HG02852 (cell line): ENCODE data around the gene GDF15.
"Not testable (repeated sequence)": the region's sequence is repeated elsewhere in the genome, so short reads cannot be mapped to it uniquely, and the experiment has no call there.

Source experiments
- ATAC-seq: cut with Tn5 transposase; IDR thresholded peaks from one replicate; pipeline ENCODE4 v1.9.1; 2021; ENCODE audit warnings: mild to moderate bottlenecking, moderate library complexity; ENCODE audit not compliant: unreplicated experiment

GDF15 gene

DNA sequence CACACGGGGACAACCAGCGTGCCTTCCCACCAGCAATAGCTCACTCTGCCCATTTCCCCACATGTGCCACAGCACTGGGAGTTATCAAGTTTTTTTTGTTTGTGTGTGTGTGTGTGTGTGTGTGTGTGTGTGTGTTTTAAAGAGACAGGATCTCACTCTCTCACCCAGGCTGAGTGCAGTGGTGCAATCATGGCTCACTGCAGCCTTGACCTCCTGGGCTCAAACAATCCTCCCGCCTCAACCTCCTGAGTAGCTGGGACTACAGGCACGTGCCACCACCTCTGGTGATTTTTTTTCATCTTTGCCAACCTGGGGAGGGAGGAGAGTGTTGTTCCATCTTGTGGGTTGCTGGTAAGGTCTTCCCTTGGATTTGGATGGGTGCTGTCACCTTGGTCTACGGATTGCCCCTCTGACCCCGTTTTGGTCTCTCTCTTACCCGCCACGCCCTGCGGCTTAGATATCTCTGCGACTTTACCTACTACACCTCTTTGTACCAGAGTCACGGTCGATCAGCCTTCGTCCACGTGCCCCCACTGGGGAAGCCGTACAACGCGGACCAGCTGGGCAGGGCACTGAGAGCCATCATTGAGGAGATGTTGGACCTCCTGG lies 22.9 kb upstream of the GDF15 start:
- no peak for ATAC-seq

DNA sequence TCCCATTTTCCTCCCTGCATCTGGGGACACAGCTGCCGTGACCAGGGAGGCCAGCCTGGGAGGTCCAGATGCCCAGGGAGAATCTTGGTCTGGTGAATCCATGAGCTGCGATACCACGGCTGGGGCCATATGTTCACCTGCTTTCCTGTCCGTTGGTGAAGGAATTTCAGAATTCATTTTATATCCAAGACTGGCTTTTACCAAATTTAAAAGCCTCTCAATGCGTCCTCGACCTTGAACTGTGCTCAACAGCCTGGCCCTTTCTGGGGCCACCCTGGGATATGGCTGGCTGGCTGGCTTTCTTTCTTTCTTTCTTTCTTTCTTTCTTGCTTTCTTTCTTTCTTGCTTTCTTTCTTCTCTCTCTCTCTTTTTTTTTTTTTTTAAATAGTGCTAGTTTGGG lies 22.2 kb upstream of the GDF15 start:
- no peak for ATAC-seq

DNA sequence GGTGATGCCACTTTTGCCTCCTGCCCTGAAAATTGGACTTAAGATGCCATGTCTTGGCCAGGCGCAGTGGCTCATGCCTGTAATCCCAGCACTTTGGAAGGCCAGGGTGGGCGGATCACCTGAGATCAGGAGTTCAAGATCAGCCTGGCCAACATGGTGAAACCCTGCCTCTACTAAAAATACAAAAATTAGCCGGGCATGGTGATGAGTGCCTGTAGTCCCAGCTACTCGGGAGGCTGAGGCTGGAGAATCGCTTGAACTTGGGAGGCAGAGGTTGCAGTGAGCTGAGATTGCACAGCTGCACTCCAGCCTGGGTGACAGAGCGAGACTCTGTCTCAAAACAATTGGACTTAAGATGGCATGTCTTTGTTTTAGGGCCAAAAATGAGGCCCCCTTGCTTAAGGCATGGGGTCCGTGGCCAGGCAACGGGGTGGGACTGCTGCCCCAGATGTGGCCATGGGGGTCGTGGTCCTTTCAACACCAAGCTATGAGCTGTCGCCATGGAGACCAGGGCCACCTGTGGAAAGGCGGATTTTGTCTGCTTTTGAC lies 21.6 kb upstream of the GDF15 start:
- not testable (repeated sequence) for ATAC-seq

DNA sequence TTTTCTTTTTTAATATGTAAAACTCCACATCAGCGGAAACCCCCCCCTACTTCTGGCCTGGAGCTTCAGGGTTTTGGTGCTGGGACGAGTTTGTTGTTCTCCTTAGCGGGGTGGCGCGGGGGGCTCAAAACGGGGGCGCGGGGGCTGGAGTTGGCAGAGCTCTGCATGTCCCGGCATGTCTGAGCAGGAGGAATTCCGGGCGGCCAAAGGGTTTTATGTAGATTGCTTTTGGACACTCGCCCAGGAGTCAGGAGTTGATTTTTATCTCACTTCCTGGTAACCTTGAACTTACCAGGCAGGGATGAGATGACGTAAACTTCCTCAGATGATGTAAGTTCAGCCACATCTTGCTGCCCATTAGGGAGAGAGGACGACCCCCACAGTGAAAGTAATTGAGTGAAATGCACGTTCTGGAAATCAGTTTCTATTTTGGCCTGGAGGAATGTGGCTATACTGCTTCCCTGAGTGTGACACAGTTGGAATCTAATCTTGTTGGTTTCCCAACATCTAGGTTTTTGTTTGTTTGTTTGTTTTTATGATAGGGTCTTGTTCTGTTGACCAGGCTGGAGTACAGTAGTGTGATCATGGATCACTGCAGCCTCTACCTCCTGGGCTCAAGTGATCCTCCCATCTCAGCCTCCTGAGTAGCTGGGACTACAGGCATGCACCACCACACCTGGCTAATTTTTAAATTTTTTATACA lies 21.0 kb upstream of the GDF15 start:
- no peak for ATAC-seq

DNA sequence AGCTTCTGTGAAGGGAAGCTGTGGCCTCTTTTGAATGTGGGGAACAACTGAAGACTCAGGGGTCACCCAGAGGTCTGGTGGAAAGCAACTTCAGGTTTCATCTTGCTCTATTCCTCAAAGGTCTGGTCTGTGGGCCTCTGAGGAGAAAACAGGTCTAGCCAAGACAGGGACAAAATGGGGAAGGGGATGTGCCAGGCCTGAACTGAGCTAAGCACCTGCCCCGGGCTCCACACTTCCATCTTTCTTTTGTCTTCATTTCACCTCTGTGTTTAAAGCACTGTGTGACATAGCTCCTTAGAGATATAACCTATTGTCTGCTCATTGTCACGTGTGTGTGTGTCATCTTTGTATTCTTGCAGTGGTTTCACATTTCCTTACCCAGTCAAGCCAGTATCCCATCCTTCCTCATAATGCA lies 19.9 kb upstream of the GDF15 start:
- no peak for ATAC-seq

DNA sequence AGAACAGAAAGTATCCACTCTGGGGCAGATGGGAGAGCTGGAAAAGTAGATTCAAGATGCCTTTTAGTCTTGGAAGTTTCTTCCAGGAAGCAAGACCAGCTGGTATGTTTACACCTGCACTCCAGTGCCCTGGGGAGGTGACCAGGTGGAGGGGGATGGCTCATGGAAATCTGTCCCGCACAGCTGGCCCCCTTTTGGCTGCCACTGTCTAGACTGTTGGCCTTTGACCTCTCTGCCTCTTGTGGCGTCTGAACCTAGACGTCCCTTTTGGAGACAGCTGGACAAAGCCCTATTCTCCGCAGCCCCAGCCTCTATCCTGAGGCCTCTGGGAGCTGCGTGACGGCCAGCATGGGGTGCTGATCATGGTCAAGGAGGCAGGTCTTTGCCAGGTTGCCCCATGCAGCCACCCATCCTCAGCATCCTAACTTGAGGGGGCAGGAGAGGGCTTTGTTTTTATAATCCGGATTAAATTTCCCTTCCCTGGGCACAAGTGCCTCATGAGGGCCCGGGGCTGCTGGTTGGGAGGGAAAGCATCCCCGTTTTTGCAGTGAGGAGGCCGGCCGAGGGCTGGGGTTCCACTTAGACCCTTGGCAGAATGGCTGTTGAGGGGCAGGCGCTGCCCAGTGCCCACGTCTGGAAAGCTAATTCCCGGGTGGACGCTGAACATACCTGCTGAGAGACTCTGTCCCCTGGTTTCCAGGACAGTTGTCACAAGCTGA lies 17.3 kb upstream of the GDF15 start:
- ATAC-seq = no peak

DNA sequence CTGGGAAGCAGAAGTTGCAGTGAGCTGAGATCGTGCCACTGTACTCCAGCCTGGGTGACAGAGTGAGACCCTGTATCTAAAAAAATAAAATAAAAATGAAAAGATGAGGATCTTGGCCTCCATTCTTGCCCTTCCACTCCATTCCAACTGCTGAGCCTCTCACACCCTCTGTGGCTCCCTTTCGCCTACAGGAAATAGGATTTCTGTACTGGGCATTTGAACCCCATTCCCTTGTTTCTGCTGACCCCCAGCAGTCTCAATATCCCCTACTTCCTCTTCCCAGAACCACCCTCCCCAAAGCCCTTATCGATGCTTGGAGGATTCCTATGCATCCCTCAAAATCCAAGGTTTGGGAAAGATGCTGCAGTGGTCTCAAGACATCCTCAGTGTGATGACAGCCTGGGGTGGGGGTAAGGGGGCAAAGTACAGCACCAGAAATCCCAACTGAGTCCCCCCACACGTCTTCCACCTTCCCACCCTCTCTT lies 12.5 kb upstream of the GDF15 start:
- ATAC-seq = no peak

DNA sequence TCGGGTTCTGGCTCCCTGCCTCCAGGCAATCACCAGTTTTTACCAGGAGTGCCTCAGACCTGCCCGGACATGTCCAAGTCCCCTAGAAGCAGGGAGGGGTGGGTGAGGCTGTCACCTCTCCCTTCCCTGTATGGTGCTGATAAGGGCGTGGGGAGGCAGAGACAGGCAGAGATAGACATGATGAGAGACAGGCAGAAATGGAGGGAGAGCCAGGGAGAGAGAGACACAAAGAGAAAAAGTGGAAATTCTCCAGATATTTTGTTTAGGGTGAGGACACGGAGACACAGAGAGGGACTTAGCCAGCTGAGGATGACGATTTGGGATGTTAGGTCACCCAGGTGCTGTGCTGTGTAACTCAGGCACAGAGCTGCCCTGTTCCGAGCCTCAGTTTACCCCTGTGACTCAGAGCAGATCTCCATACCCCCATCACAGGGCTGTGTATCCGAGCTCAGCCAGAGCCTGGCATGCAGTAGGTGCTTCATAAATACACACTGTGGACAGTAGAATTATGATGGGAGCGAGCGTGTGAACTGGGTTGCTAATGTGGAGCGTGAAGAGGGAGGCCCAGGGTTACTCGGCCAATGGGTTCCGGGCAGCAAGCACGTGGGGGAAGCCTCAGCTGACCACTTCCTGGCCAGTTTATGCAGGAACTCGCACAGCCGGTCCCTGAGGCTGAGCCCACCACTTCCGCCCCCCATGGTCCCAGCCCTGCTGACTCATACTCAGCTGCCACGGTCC lies 11.9 kb upstream of the GDF15 start:
- peak; percentile 77 for ATAC-seq

DNA sequence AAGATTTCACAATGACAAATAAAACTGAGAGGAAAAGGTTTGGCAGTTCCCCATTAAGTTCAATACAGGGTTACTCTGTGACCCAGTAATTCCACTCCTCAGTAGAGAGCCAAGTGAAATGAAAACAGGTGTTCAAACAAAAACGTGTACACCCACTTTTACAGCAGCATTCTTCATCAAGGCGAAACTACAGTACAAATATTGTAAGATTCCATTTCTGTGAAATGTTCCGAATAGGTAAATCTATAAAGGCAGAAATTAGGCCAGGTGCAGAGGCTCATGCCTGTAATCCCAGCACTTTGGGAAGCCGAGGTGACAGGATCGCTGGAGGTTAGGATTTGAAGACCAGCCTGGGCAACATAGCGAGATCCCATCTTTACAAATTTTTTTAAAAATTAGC lies 8.9 kb upstream of the GDF15 start:
- ATAC-seq = no peak

DNA sequence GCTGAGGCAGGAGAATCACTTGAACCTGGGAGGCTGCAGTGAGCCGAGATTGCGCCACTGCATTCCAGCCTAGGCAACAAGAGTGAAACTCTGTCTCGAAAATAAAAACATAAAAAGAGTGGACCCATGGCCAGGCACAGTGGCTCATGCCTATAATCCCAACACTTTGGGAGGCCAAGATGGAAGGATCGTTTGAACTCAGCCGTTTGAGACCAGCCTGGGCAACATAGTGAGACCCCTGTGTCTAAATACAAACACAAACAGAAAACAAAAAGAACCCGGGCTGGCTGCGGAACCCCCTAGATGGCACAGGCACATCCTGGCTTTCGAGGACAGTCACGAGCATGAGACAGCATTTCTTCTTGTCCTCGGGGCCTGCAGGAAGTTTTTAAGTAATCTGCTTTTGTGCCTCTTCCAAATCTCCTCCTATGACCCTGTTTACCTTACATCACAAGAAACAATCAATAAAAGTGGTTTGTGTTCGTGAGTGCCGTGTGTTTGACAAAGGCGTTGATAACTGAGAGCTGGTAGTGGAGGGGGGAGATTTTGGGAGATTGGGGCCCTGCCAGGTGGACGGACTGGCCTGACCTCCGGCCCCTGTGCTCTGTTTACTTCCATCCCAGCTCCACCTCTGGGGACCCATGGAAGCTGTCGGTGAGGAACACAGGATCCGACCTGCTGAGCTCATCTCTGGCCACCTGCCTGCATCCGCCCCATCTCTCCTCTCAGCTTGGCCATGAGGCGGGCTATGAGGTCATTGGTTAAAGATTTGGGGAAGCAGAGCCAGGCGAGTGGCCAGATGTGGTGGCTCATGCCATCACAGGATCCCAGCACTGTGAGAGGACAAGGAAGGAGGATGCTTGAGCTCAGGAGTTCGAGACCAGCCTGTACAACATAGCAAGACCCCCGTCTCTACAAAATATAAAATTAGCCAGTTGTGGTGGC lies 5.9 kb upstream of the GDF15 start:
- no peak for ATAC-seq

DNA sequence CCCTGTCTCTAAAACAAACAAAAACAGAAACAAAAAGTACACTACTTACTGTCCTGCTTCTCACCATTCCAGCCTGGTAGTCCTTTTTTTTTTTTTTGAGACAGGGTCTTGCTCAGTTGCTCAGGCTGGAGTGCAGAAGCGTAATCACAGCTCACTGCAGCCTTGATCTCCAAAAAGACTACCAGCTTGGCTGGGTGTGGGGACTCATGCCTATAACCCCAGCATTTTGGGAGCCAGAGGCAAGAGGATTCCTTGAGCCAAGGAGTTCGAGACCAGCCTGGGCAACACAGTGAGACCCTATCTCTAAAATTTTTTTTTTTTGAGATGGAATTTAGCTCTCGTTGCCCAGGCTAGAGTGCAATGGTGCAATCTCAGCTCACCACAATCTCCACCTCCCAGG lies 5.1 kb upstream of the GDF15 start:
- ATAC-seq = no peak

DNA sequence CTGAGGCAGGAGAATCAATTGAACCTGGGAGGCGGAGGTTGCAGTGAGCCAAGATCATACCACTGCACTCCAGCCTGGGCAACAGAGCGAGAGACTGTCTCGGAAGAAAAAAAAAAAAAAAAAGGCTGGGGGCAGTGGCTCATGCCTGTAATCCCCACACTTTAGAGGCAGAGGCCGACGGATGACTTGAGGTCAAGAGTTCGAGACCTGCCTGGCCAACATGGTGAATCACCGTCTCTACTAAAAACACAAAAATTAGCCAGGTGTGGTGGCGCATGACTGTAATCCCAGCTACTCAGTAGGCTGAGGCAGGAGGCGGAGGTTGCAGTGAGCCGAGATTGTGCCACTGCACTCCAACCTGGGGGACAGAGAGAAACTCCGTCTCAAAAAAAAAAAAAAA lies 2.3 kb upstream of the GDF15 start:
- not testable (repeated sequence) for ATAC-seq

DNA sequence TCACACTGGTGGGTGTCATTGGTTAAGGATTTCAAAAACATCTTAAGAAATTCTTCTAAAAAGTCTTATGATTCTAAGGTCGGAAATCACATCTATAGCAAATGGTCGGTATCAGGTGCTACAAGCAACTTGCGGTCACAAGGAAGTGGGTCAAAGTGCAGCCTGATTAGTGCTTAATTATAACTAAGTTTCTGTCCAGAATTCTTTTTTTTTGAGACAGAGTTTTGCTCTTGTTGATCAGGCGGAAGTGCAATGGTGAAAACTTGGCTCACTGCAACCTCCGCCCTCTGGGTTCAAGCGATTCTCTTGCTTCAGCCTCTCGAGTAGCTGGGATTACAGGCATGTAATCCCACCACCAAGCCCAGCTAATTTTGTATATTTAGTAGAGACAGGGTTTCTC lies 1.2 kb upstream of the GDF15 start:
- ATAC-seq = no peak

DNA sequence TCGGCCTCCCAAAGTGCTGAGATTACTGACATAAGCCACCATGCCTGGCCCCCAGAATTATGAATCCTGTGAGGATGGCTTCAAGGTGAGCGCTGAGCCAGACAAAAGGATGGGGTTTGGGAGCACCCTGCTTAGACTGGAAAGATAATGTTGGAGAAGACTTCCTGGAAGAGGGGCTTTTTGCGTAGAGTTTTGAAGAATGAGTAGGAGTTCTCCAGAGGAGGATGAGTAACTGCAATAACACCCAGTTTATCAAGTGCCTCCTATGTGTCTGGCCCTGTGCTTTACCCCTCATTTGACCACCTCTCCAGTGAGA lies 641 bp upstream of the GDF15 start:
- no peak for ATAC-seq

DNA sequence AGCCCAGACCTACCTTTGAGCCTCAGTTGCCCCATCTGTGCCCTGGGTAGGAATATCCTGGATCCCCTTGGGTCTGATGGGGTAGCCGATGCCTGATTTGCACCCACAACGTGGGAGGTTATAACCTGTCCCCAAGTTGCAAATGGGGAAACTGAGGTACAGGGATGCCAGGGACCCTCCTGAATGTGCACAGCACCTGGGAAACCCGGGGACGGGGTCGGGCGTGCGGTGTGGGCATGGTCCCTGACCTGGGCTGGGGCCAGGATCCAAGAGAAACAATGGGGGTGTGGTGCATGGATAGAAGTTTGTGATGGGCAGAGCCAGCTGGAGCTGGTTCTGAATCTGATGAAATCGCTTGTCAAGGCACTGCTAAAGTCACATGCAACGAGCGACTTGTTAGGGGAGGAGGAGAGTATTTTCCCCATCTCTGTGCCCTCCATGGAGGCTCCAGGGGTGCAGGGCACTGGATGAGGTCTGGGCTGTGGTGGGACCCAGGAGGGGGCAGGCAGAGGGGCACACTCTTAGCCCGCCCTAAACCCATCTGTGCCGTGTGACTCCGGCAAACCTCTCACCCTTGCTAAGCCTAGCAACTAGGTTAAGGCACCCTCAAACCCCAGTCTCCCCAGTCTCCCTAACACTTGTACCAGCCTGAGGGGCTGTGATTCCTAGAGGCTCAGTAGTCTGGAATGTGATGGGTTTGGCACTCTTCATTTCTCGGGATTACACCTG lies 749 bp downstream of the GDF15 start:
- ATAC-seq = no peak

DNA sequence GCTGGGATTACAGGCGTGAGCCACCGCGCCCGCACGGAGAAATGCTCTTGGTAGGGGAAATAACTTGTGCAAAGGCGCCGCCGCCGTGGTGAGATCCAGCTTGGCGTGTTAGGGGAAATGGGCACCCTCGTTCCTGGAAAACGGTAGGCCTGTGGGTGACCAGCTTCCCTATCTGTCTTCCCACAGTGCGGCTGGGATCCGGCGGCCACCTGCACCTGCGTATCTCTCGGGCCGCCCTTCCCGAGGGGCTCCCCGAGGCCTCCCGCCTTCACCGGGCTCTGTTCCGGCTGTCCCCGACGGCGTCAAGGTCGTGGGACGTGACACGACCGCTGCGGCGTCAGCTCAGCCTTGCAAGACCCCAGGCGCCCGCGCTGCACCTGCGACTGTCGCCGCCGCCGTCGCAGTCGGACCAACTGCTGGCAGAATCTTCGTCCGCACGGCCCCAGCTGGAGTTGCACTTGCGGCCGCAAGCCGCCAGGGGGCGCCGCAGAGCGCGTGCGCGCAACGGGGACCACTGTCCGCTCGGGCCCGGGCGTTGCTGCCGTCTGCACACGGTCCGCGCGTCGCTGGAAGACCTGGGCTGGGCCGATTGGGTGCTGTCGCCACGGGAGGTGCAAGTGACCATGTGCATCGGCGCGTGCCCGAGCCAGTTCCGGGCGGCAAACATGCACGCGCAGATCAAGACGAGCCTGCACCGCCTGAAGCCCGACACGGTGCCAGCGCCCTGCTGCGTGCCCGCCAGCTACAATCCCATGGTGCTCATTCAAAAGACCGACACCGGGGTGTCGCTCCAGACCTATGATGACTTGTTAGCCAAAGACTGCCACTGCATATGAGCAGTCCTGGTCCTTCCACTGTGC lies 2.4 kb downstream of the GDF15 start:
- peak; percentile 58 for ATAC-seq

DNA sequence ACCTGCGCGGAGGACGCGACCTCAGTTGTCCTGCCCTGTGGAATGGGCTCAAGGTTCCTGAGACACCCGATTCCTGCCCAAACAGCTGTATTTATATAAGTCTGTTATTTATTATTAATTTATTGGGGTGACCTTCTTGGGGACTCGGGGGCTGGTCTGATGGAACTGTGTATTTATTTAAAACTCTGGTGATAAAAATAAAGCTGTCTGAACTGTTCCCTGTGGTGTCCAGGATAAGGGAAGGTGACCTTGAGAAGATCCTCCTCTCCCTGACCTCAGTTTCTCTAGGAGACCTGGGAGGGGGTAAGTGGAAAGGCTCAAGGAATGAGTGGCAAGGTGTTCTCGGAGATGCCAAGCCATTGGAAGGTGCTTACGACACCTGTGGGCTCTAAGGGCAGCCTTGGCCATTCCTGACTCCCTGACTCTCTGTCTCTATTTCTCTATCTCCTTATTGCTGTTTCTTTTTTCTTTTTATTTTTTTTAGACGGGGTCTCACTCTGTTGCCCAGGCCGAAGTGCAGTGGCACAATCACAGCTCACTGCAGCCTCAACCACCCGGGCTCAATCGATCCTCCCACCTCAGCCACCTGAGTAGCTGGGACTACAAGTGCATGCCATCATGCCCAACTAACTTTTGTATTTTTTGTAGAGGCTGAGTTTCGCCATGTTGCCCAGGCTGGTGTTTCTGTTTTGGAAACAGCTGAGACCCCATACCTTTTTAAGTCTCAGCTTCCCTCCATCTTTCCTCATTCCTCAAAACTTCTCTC lies 3.2 kb downstream of the GDF15 start:
- ATAC-seq = no peak

DNA sequence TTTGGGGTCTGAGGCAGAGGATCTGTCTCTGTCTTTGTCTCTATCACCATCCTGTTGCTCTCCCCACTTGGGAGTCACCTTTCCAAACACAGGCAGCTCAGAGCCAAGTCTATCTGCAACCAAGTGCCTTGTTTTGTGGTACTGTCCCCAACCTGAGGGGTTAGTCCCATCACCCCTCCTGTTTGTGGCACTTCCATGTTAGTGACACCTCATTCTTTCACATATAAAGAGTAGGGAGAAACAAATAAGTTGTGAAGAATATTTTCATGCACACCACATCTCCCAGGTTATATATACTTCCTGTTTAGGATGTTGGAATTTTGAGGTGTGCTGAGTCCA lies 3.7 kb downstream of the GDF15 start:
- ATAC-seq = no peak
